HUES48 (cell line): Measurements from ENCODE around the gene FAM184B.
A peak's percentile ranks its signal among the peaks of the same experiment; 100 is the strongest.

Experiments used
- H3K27ac ChIP-seq: one replicate; pipeline ENCODE4 v1.7.0; 2013; ENCODE audit warnings: low read depth, low read length, inconsistent platforms
- H3K27me3 ChIP-seq: 2 replicates; pipeline ENCODE4 v1.6.1; 2013; ENCODE audit warnings: mild to moderate bottlenecking, low read length; ENCODE audit not compliant: control insufficient read depth, insufficient read depth
- H3K36me3 ChIP-seq: 2 replicates; pipeline ENCODE4 v1.6.1; 2013; ENCODE audit warnings: low read length; ENCODE audit not compliant: control insufficient read depth, insufficient read depth
- H3K4me1 ChIP-seq: 2 replicates; pipeline ENCODE4 v1.6.1; 2013; ENCODE audit warnings: mild to moderate bottlenecking, low read length; ENCODE audit not compliant: control insufficient read depth, insufficient read depth
- H3K4me3 ChIP-seq: 2 replicates; pipeline ENCODE4 v1.5.1; 2013; ENCODE audit warnings: mild to moderate bottlenecking, low read depth, low read length
- H3K9ac ChIP-seq: 2 replicates; pipeline ENCODE4 v1.6.1; 2013; ENCODE audit warnings: mild to moderate bottlenecking, low read depth, low read length, moderate library complexity
- H3K9me3 ChIP-seq: 2 replicates; pipeline ENCODE4 v1.6.1; 2013; ENCODE audit warnings: low read length; ENCODE audit not compliant: control insufficient read depth, insufficient read depth

The FAM184B gene

DNA sequence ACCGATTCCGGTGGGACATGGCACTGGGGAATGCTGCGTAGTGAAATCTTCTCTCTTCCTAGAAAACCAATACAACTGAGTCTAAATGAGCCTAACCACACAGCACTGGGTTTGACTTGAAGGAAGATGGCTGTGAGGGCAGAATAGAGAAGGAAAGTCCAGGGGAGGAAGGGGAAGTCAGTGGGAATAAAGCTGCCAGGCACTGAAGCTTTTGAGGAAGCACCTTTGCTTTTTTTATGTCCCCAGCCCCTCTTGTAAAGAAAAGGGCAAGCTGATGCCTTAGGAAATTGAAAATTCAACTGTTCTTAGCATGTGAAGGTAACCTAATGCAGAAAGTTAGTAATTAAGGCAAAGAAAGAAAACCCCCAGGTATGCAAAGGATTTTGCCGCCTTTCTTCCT, 146.4 kb downstream of the FAM184B start:
- H3K27ac ChIP-seq: no peak overlapping the region
- no peak overlapping the region for H3K9ac ChIP-seq
- H3K9me3 ChIP-seq: no peaks in the 10 kb centered on the region
- no peak overlapping the region for H3K4me3 ChIP-seq
- peaks cover 3% of the 10 kb centered on the region; the same call in 1 of the 2 replicates for H3K4me1 ChIP-seq
- H3K36me3 ChIP-seq: peaks cover 56% of the 10 kb centered on the region
- H3K27me3 ChIP-seq: no peaks in the 10 kb centered on the region

DNA sequence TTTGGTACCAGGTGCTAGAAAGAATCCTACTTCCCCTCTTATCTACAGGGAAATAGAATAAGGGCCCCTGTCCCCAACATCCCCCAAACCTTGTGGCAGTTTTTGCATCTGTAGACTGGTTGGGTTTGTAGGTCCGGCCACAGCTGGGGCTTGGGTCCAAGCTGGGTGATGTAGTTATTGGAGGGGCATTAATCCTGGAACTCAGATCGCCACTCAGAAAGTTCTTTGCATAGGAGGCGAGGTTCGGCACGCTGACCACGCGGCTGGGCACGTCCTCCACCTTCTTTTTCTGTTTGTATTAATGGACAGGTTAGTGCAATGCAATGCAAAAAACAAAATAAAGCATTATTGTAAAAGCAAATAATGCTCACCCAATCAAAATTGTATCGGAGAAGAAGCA, 147.8 kb downstream of the FAM184B start:
- peaks cover 3% of the 10 kb centered on the region; the same call in 1 of the 2 replicates for H3K4me1 ChIP-seq
- H3K27ac ChIP-seq: no peak overlapping the region
- H3K9ac ChIP-seq: no peak overlapping the region
- peaks cover 70% of the 10 kb centered on the region for H3K36me3 ChIP-seq
- no peaks in the 10 kb centered on the region for H3K27me3 ChIP-seq
- no peaks in the 10 kb centered on the region for H3K9me3 ChIP-seq
- H3K4me3 ChIP-seq: no peak overlapping the region

DNA sequence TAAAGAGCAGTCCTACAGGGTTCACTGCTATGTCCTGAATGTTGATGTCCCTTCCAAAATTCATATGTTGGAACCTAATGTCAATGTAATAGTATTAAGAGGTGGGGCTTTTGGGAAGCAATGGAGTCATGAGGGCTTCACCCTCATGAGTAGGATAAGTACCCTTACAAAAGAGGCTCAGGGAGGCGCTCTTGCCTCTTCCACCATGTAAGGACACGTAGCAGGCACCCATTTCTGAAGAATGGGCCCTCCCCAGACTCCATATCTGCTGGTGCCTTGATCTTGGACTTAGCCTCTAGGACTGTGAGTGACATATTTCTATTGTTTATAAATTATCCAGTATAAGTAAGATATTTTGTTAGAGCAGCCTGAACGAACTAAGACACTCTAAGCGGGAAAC, 151.2 kb downstream of the FAM184B start:
- Histone ChIP-seq H3K9me3 (no peaks in the 10 kb centered on the region), H3K9ac (no peak overlapping the region), H3K4me1 (peaks cover 3% of the 10 kb centered on the region; the same call in 1 of the 2 replicates), H3K36me3 (peaks cover 99% of the 10 kb centered on the region), H3K4me3 (no peak overlapping the region), H3K27ac (no peak overlapping the region), H3K27me3 (no peaks in the 10 kb centered on the region)

DNA sequence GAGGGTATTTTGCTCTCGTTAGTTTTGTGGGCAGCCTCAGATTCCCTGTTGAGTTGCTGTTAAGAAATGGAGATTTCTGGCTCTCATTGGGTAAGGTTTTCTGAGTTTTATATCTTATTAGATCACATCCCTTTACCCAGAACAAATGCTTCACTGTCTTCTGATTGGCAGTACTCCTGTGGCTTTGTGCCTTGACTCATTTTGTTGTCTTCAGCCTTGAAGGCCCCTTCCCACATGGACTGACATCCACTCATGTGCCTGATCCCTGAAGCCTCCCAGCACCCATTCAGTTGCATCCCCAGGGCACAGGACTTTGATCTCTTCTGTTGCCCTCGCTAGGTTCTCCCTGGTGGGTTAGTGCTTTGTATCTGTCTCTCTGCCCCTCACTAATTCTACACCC, 156.6 kb downstream of the FAM184B start:
- no peaks in the 10 kb centered on the region for H3K27me3 ChIP-seq
- H3K27ac ChIP-seq: no peak overlapping the region
- H3K36me3 ChIP-seq: peaks cover 100% of the 10 kb centered on the region
- no peak overlapping the region for H3K9ac ChIP-seq
- H3K9me3 ChIP-seq: no peaks in the 10 kb centered on the region
- H3K4me3 ChIP-seq: no peak overlapping the region
- no peaks in the 10 kb centered on the region for H3K4me1 ChIP-seq

DNA sequence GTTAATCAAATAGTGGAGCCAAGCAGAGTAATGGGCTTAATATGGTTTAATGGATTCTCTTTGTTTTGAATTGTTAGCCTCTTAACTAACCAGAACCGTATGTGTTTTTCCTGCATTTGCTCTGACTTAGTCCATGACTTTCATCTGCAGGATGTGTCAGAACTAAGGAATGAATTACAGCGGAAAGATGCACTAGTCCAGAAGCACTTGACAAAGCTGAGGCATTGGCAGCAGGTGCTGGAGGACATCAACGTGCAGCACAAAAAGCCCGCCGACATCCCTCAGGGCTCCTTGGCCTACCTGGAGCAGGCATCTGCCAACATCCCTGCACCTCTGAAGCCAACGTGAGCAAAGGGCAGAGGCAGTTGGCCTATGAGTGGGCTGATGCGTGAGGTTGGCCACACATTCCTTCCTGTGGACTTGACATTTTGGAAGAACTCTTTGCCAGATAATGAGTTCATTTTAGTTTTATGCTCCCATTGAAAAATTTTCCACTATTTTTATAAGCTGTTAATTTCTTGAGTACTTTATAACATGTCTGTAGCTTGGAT, 157.9 kb downstream of the FAM184B start:
- H3K4me1 ChIP-seq: no peaks in the 10 kb centered on the region
- no peaks in the 10 kb centered on the region for H3K9me3 ChIP-seq
- H3K36me3 ChIP-seq: peaks cover 99% of the 10 kb centered on the region
- no peak overlapping the region for H3K27ac ChIP-seq
- H3K27me3 ChIP-seq: no peaks in the 10 kb centered on the region
- H3K4me3 ChIP-seq: no peak overlapping the region
- H3K9ac ChIP-seq: no peak overlapping the region

DNA sequence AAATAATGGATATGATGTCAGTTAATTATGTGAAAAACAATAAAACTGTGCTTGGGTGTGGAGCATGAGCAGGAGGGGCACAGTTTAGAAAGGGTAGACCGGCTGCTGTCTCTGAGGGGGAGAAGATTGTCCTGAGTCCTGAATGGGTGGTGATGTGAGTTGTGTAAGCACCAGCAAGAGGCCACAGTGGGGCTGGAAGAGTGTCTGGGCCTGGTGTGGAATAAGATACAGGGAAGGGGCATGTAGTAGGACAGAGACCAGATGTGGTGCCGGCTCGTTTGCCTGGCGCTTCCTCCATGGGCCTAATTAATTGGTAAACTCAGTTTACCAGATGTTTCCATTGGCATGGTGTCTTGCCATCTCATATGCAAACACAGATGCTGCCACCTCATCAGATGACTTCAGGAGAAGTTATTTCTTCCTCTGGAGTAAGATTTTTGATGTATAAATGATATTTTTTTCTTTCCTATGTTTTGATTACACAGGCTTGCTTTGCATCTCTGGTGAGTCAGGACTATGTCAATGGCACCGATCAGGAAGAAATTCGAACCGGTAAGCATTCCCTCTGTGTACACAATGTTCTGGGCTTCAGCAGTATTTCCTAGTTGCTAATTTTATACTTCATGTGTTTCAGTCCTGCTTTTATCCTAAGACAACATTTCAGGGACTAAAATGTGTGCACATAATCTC, 161.9 kb downstream of the FAM184B start:
- Histone ChIP-seq H3K36me3 (peaks cover 82% of the 10 kb centered on the region), H3K27me3 (no peaks in the 10 kb centered on the region), H3K4me3 (no peak overlapping the region), H3K4me1 (0 out of 2 replicates have a peak, but pooled peaks cover 3% of the 10 kb centered on the region), H3K9ac (no peak overlapping the region), H3K27ac (no peak overlapping the region), H3K9me3 (no peaks in the 10 kb centered on the region)

DNA sequence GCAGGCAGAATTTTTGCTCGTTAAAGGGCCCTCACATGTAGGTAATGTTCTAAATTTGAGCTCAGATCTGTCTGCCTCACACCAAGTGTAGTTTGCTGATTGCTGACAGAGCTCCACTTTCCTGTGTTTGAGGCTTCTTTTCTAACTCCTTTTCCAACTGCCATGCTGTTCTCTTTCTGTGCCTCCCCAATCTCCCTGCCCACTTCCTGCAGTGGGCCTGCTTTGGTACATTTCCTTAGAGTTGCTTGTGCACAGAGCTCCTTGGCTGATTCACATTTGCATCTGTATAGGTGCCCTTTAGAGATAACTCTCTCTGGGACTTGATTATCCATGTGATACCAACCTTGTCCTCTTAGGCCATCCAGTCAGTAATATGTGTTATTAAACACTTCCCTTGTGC, 162.5 kb downstream of the FAM184B start:
- Histone ChIP-seq H3K9ac (no peak overlapping the region), H3K4me1 (0 out of 2 replicates have a peak, but pooled peaks cover 3% of the 10 kb centered on the region), H3K9me3 (no peaks in the 10 kb centered on the region), H3K36me3 (peaks cover 76% of the 10 kb centered on the region), H3K27me3 (no peaks in the 10 kb centered on the region), H3K27ac (no peak overlapping the region), H3K4me3 (no peak overlapping the region)

DNA sequence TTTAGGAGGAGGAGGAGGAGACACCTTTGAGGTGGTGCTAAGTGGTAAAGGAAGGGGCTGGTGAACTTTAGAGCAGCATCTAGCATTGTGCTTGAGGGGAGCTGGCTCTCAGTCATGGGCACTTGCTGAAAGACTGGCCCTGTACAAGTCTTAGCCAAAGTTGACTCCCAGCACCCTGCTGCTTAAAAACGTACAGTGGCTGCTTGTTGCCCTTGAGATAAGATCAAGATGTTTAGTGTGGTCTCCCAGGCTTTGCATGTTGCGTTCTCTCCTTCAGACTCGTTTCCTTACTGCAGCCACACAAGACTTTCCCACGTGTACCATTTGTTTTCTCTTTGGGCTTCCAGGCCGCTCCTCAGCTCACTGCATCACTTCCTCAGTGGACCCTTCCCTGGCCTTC, 165.1 kb downstream of the FAM184B start:
- Histone ChIP-seq H3K27me3 (no peaks in the 10 kb centered on the region), H3K4me1 (0 out of 2 replicates have a peak, but pooled peaks cover 3% of the 10 kb centered on the region), H3K27ac (no peak overlapping the region), H3K9me3 (no peaks in the 10 kb centered on the region), H3K4me3 (0 out of 2 replicates have a peak overlapping the region, but pooled peaks have one; percentile 26), H3K9ac (no peak overlapping the region), H3K36me3 (peaks cover 49% of the 10 kb centered on the region)

DNA sequence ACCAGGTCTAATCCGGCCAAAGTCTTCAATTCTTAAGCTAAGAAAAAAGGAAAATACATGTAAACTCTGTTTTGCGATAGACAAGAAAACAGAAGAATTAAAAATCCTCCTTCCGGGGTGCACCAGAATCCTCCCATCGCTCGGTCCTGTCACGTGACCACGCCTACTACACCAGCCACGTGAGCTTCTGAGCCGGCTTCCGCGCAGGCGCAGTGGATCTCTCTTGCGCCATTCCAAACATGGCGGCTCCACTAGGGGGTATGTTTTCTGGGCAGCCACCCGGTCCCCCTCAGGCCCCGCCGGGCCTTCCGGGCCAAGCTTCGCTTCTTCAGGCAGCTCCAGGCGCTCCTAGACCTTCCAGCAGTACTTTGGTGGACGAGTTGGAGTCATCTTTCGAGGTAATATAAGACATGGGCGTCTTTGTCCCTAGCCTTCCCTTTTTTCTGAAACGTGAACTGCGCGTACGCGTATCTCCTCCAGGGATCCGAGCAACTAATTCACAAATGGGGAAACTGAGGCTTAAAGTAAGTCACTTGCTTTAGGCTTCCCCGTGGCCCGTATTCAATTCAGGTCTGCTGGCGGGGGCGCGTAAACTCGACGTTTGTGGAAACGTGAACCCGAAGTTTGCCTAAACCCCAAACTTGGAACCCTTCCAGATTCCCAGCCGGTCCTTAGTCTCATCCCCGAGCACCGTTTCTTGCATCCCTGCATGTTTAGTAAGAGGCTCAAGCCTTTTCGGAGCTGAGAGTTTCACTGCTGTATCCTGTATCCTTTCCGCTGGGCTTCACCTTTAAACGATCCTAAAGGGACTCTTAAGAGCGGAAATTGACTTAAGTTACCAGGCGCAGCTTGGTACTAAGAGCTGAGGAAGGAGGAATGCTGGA, 166.8 kb downstream of the FAM184B start, which contains the start of gene MED28:
TSS of gene MED28 (plus strand) at position 226 of the 884 bp plus-strand sequence. CDS start at position 240, 14 bp downstream.
- Histone ChIP-seq H3K27me3 (no peaks in the 10 kb centered on the region), H3K4me1 (0 out of 2 replicates have a peak, but pooled peaks cover 3% of the 10 kb centered on the region), H3K9ac (peak within 1 kb of the TSS; percentile 95), H3K9me3 (no peaks in the 10 kb centered on the region), H3K27ac (peak within 1 kb of the TSS; percentile 85), H3K36me3 (peaks cover 33% of the 10 kb centered on the region), H3K4me3 (peak within 1 kb of the TSS; percentile 98)

DNA sequence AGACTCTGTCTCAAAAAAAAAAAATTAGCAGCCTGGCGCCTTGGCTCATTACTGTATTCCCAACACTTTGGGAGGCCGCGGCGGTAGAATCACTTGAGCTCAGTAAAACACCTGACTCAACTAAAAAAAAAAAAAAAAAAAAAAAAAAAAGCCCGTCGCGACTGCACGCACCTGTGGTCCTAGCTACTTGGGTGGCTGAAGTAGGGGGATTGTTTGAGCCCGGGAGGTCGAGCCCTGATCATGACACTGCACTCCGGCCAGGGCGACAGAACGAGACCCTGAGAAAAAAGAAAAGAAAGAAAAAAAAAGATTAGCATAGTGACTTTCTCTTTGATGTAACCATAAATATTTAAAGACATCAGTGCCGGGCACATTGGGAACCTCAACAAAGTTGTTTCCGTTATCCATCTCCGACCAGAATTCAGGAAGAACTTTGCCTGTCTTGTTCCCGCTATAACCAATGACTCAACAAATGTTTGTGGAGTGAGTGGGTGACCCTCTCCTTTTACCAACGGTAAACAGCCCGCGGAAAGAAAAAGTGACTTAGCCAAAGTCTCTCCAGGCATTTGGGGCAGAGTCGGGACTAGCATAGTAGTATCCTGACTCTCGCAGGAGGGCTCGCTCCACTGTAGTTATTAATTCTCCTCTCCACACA, 167.5 kb downstream of the FAM184B start:
- Histone ChIP-seq H3K4me1 (0 out of 2 replicates have a peak, but pooled peaks cover 3% of the 10 kb centered on the region), H3K36me3 (peaks cover 25% of the 10 kb centered on the region), H3K9ac (peak overlapping the region; percentile 95), H3K27ac (peak overlapping the region; percentile 59), H3K27me3 (no peaks in the 10 kb centered on the region), H3K9me3 (no peaks in the 10 kb centered on the region), H3K4me3 (peak overlapping the region; percentile 98)
